GM10266 (cell line): Measurements from ENCODE around the gene SLC6A2.

ENCODE experiments used
- DNase-seq: peaks from one replicate; pipeline ENCODE4 v3.0.0; 2012; ENCODE audit errors: extremely low spot score
- CTCF ChIP-seq: IDR thresholded peaks from 2 replicates; pipeline ENCODE4 v1.5.1; 2012; ENCODE audit warnings: mild to moderate bottlenecking, low read depth; ENCODE audit not compliant: control insufficient read depth, insufficient read depth; ENCODE audit errors: missing control alignments

The SLC6A2 gene

GRCh38 chr16:55623640-55624039, 32.1 kb upstream of the SLC6A2 start:
- no peak for TF ChIP-seq CTCF
- no peak for DNase-seq

GRCh38 chr16:55624696-55625095, 31.1 kb upstream of the SLC6A2 start:
- DNase-seq, result no peak
- TF ChIP-seq CTCF, result no peak

GRCh38 chr16:55625843-55626242, 29.9 kb upstream of the SLC6A2 start:
- no peak for DNase-seq
- TF ChIP-seq CTCF, result no peak

GRCh38 chr16:55628306-55628968, 27.4 kb upstream of the SLC6A2 start:
- no peak for TF ChIP-seq CTCF
- no peak for DNase-seq

- DNase-seq, result no peak
Measured at GRCh38 chr16:55630774-55631173, 25.0 kb upstream of the SLC6A2 start.

GRCh38 chr16:55632259-55632658, 23.5 kb upstream of the SLC6A2 start:
- no peak for DNase-seq
- TF ChIP-seq CTCF, result no peak

More at GRCh38 chr16:55630774-55631173, 25.0 kb upstream of the SLC6A2 start:
- no peak for TF ChIP-seq CTCF

GRCh38 chr16:55634193-55634592, 21.6 kb upstream of the SLC6A2 start:
- no peak for DNase-seq
- no peak for TF ChIP-seq CTCF
